HG03280 (cell line): ENCODE results near the gene GLS.
A peak's percentile ranks its signal among the peaks of the same experiment; 100 is the strongest.
"Not testable (repeated sequence)": the region's sequence is repeated elsewhere in the genome, so short reads cannot be mapped to it uniquely, and the experiment has no call there.

ENCODE experiments used
- ATAC-seq: cut with Tn5 transposase; IDR thresholded peaks from one replicate; pipeline ENCODE4 v1.9.1; 2021; ENCODE audit warnings: mild to moderate bottlenecking, moderate library complexity; ENCODE audit not compliant: unreplicated experiment

GLS gene

DNA sequence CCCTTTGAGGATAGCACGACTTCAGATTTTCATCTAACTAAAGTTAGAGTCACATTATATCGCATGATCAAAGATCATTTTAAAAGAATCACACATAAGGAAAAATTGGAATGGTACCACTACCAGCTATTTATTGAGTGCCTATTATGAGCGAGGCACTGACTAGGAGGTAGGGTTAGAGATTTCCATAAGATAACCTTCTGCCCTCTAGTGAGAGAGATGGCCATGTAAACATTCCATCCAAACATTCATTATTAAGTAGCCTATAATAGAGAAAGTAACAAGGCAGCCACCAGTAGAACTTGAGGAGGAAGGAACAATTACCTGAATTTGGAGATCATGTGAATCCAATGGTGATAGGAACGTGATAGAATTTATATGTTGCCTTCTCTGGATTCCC lies 25.4 kb upstream of the GLS start:
- ATAC-seq = no peak

DNA sequence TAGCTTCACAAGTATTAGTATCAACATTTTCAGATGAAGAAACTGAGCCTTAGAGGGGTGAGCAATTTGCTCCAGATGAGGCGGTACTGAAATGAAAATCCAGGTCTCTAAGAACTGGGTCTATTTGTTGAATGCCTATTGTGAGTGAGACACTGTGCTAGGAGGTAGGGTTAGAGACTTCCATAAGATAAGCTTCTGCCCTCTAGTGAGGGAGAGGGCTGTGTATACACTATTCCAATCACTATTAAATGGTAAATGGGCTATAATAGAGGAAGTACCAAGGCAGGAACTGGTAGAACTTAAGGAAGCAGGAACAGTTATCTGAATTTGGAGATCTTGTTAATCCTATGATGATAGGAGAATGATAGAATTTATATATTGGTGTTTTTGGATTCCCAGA lies 23.6 kb upstream of the GLS start:
- no peak for ATAC-seq

GRCh38 chr2:190858817-190859216 lies 21.8 kb upstream of the GLS start:
- no peak for ATAC-seq

DNA sequence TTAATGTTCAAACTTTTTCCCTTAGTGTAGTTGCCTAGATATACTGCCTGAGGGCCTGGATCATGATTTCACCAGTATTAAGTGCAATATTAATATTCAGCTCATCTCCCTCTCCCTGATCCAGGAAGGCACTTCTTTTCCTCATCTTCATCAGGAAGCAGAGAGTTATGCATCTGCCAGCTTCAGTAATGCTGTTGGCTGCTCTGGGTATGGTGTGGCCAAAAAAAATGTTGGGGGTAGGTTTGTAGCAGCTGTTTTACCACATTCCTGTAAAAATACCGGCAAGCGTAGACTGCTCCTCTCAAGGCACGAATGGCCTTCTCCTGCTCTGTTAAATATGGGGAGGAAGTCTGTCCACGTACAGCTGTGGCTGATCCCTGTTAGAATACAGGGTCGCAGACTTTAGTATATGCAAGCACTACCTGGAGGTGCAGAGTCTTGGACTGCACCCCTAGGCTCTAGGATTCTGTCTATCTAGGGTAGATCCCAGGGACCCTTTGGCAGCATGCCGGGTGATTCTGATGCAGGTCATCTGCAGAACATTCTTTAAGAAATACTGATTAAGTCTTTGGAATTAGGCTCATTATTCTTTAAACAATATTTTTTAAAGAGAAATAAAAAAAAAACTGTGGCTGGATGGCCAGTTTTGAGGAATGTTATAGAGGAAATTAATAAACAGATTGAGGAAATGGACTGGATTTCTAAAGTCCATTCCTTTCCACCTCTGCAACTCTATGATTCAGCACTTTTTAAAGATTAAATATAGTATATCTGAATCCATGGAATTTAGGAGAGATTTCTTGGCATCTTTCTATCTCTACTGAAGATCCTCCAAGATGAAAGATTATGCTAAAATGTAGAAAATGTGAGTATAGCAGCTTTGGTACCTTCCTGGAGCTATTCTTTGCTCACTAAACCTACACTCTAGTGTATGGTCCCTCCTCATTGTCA lies 21.0 kb upstream of the GLS start:
- no peak for ATAC-seq

DNA sequence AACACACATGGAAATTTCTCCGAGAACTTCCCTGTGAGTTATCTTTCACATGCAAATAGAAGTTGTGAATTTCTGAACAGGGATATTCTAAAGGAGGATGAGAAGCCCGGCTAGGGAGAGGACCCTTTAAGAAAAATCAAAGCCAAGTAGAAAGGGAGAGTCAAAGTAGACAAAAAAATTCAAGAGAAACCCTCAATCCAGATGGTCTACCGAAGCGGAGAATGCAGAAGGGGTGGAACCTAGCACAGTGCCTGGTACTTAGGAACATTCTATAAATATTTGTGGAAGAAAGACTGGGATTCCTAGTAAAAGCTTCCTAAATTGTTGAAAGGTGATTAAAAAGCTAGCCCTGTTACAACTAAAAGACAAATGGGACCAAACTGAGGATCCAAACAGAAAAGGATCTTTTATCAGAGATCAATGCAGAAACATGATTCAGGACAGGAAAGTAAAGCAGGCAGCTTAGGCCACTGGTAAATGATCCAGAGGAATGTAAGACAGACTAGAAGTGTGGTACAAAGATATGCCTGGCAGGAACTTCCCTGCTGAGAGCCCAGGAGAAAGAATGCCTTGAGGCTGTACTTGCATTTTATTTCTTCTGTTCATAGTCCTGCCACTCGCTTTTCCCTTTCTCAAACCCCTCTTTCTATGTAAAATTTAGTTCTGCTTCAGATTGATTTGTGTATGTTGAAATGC lies 19.5 kb upstream of the GLS start:
- no peak for ATAC-seq

- not testable (repeated sequence) for ATAC-seq
Measured at GRCh38 chr2:190862128-190862527, 18.5 kb upstream of the GLS start.

GRCh38 chr2:190862571-190862991 lies 18.0 kb upstream of the GLS start:
- ATAC-seq = no peak

DNA sequence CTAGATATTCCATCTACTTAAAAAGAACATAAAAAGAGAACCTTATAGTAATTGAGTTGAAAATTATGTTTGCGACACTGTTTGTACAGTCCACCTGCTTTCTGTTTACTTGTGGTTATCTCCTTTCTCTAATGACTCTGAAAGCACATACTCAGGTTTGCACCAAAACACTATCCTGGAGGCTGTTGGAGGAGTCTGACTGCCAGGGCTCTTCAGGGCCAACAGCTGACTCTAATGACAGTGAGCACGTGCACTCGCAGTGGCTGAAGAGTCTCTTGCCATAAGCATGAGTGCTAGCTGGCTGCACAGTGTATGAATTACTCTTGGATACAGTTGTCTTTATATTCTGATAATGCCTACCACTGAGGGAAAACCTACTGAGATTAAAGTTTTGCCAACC lies 16.7 kb upstream of the GLS start:
- ATAC-seq = no peak

DNA sequence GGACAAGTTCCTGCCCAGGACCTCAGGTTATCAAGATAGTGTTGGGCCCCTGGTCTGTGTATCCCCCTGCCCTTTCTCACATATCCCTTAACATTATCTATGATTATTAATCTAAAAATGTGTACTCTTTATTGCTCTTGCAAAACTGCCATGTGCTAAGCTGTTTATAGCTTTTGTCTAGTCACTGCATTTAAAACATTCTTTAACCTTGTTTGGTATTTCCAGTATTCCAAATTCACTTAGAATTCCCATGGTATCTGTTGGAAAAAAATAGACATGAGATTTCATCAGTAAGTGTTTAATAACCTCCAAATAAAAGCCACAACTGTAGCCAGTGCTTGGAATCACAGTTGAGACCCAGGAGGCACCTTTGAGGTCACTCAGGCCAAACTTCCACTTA lies 16.2 kb upstream of the GLS start:
- no peak for ATAC-seq

DNA sequence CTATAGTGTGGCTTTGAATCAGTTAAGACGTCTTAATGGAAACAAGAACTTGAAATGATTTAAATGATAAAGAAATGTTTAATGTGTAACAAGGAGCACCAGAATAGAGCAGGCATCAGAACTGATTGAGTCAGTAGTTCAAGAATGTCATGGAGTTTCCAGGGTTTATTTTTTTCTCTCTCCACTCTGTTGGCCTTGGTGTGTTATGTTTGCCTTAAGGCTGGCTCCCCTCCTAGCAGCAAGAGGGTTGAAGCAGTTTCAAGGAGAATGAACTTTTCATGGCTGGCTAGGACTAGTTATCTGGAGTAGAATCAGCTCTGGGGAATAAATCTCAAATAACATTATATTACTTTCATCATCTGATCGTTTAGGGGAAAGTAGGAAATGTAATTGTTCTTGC lies 13.4 kb upstream of the GLS start:
- ATAC-seq = no peak

- ATAC-seq = no peak
Measured at GRCh38 chr2:190867832-190868231, 12.8 kb upstream of the GLS start.

DNA sequence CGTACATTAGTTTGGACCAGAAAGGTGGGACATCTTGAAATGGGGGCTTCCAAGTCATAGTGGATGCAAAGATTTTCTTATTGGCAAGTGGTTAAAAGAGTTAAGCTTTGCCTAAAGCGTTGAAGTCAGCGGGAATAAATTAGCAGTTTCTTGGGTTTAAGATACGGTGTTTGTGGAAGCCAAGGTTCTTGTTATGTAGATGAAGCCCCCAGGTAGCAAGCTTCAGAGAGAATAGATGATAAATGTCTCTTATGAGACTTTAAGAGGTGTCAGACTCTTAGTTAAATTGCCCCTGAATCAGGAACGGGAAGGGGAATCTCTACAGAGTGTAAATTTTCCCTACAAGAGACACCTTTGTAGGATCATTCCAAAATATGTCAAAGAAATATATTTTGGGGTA lies 10.9 kb upstream of the GLS start:
- no peak for ATAC-seq

GRCh38 chr2:190873451-190873850 lies 7.2 kb upstream of the GLS start:
- ATAC-seq = not testable (repeated sequence)

DNA sequence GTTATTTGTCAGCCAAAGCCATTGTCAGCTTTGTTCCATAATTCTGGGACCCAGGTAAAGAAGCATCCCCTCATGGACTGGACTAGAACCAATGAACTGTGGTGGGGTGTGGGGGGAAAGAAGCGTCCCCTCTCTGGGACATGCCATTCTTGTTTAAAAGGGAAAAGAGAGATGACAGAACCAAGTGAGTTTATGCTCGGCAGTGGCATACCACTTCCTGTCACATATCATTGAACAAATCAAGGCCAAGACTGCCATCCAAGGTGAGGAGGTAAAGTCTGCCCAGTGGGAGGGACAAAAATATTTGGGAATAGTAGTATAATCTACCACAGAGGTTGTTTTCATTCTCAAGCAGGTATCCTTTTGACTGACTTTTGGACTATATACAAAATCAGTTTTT lies 4.7 kb upstream of the GLS start:
- no peak for ATAC-seq

- no peak for ATAC-seq
Measured at GRCh38 chr2:190876631-190877030, 4.0 kb upstream of the GLS start.

GRCh38 chr2:190877436-190877835 lies 3.2 kb upstream of the GLS start:
- no peak for ATAC-seq

DNA sequence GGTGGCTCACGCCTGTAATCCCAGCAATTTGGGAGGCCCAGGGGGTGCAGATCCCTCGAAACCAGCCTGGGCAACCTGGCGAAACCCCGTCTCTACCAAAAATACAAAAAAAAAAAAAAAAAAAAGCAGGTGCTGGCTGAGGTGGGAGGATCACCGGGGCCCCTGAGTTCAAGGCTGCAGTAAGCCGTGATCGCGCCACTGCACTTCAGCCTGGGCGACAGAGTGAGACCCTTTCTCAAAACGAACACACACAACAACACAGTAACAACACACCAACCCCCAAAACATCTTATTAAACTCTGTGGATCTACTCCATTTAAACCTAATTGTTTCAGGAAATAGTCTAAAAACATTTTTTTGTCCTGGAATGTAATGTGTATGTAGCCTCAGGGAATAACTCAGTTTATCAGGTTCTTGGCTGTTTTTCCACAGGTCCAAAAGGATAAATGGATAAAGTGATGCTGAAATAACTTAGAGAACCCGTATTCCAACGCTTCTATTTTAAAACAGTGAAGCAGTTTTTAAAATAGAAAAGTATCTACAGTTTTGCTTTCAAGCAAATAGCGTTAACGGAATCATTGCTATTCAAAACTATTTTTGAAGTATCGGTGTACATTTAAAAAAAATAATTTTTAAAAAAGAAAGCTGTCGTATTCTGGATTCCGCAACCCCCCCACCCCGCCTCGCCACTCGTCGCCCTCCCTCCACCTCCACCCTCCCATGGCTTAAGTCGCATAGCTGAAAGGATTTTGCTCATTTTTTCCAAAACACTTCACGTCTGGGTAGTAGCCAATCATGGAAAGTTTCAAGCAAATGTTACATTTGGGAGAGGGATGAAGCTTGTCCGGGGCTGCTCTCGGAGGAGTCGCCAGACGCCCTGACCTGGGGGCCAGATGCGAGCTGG lies 895 bp upstream of the GLS start:
- no peak for ATAC-seq

GRCh38 chr2:190881084-190881597 lies 520 bp downstream of the GLS start:
- ATAC-seq = peak; percentile 3

DNA sequence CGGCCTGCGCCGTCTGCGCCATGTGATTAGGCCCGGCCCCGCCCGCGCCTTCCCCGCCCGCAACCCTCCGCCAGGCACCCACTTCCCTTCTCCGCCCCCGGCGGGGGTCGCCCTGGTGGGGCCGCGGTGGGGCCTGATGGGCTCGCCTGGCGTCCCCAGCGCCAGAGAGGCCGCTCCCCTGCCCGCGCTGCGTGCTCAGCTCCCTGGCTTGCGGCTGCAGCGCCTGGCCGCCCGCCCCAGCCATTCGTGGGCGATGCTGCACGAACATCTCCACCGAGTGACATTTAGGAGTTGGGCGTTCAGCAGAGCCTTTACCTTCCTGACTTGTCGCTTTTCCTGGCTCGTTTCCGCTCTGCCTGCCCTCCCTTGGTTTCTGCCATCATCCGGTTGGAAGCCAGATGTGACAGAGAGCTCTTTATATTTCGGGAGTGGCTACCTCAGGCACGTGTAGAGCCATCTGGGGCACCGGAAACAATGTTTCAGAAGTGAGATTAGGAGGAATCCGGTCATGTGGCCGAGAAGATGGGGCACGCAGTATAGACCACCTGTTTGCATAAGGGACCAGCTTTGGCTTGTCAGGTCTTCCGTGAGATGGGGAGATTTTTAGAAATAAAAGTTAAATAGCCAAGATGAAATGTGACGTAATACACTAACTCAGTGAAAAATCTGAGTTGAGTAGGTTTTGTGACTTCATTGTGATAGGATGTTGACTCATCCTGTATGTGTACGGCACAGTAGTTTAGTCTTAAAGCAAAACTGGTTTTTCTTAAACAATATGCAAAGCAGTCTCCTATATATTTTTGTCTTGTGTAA lies 1.2 kb downstream of the GLS start:
- ATAC-seq = peak; percentile 52

DNA sequence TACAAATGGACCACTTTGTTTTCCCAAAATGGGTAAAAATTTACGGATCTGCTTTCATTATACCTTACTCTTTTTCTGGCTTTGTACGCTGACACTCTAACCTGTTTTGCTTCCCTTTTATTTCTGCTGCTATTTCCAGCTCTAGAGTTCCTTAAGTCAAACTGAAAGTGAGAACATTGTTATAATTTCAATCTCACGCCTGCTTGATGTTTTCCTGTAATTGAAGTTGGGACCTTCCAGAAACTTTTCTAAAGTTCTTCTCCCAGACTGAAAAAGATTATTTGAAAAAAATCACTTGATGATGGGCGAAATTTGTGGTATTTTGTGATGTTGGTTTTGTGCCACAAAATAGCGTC lies 1.8 kb downstream of the GLS start:
- ATAC-seq = no peak
